Renal pelvis (tissue), 4 donors: ENCODE measurements around the gene THAP4. TPM values are rescaled to one million over a fixed set of nuclear protein-coding genes. Genes with fewer than 3 reads are reported as not detected.
"Not testable (repeated sequence)": the region's sequence is repeated elsewhere in the genome, so short reads cannot be mapped to it uniquely, and the experiment has no call there.

Experiments
- DNase-seq: peaks from one replicate; pipeline ENCODE4 v3.0.0-alpha.2; 2013
- polyA plus RNA-seq, 3 donors: library from polyadenylated mRNA; unstranded; fragments of 120-200 nt; gene quantifications; one replicate each; pipeline ENCODE4 v1.2.1, GENCODE V29; 2013; ENCODE audit not compliant: insufficient read length in 3 of 3

THAP4 gene
- polyA plus RNA-seq, 3 donors, result 59.2 to 74.3 (median 68.4) TPM

GRCh38 chr2:241567266-241567665, 69.7 kb downstream of the THAP4 start:
- DNase-seq, result not testable (repeated sequence)

DNA sequence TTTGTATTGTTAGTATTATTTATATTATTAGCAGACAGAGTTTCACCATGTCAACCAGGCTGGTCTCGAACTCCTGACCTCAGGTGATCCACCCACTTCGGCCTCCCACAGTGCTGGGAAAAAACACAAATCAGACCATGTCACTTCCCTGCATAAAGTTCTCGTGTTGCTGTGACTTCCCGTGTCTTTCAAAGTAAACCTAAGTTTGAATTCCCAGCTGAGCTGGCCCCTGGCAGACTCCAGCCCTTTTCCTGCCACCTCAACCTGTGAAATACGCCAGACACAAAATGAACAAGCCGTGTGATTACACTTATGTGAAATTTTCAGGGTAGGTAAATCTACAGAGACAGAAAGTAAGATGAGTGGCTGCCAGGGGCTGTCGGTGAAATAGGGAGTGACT, 70.5 kb downstream of the THAP4 start:
- DNase-seq, result no peak

DNA sequence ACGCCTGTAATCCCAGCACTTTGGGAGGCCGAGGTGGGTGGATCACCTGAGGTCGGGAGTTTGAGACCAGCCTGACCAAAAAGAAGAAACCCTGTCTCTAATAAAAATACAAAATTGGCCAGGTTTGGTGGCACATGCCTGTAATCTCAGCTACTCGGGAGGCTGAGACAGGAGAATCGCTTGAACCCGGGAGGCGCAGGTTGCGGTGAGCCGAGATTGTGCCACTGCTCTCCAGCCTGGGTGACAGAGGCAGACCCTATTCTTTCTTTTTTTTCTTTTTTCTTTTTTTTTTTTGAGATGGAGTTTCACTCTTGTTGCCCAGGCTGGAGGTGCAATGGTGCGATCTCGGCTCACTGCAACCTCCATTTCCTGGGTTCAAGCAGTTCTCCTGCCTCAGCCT, 70.9 kb downstream of the THAP4 start:
- DNase-seq, result not testable (repeated sequence)

DNA sequence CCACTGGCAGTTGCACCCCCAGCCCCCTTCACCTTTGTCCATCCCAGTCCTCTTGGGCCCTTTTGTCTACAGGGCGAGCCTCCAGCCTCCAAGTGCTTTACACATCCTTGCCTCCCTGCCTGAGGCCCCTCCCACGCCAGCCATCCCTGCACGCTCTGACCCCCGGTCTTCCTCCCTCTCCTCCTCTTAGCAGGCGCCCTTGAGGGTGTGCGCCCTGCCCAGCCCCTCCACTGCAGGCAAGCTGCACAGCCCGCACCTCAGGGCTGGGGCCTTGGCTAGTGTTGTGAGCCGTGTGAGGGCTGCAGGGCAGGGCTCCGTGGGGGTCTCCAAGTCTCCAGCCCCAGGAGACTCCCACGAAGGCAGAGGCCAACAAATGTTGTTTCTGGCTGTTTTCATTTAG, 71.5 kb downstream of the THAP4 start:
- DNase-seq, result no peak

DNA sequence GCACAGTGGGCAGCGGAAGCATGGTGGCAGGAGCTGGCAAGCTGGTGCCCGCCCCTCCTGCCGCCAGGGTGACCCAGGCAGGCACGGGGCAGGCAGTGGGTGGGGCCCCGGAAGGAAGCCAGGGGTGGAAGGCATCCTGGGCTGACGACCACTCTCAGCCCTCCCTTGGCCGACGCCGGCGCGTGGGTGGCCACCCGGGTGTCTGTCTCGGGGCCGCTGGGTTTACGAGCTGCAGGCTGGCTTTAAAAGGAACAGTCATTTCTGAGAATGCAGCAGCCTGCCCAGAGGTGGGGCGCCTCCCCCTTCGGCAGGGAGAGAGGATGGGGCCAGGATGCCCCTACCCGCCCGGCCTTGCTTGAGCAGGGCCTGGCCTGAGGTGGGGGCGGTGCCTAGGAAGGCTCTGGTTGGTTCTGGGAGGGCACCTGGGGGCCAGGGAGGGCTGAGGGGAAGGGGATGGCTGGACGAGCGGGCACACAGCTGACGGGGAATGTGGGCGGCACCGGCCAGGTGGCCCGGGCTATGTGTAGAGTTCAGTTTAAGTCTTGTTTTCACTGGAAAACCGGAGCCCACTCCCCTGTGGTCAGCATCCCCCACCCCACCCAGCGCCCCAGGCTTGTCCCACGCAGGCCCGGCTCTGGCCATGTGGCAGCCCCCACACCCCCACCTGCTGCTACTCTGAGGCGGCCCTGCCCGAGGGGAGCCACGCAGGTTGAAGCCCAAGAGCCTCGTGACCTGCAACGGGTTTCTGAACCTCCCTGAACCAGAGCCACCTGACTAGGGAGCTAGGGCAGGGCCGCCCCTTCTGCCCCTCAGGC, 72.2 kb downstream of the THAP4 start:
- no peak for DNase-seq

DNA sequence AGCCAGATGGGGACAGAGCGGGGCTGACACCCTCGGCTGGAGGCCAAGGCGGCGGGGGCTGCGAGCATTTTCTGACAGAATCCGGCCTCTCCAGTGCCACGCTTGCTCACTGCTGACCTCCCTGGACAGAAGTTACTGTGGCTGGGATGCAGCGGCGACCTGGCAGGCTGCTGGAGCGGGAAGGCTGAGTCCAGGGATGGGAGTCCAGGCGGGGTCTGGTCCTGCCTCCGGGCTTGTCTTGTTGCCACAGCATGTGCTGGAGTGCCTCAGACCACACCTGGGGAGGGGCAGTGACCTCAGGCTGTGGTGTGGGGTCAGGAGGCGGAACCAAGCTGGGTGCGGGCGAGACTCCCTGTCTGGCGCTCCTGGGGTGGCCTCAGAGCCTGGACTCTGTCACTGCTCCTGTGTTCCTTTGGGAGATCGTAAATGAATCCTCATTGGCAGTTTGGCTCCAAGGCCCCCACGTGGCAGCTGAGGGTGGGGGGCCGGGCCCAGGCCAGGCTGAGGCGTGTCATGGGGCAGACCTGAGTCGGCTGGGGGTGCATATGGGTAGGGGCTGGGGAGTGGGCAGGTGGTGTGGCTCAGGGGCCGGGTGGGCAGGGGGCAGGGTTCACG, 72.9 kb downstream of the THAP4 start:
- DNase-seq, result no peak

- DNase-seq, result no peak
Measured at GRCh38 chr2:241563571-241563980, 73.4 kb downstream of the THAP4 start.

- no peak for DNase-seq
Measured at GRCh38 chr2:241563031-241563507, 73.9 kb downstream of the THAP4 start.

DNA sequence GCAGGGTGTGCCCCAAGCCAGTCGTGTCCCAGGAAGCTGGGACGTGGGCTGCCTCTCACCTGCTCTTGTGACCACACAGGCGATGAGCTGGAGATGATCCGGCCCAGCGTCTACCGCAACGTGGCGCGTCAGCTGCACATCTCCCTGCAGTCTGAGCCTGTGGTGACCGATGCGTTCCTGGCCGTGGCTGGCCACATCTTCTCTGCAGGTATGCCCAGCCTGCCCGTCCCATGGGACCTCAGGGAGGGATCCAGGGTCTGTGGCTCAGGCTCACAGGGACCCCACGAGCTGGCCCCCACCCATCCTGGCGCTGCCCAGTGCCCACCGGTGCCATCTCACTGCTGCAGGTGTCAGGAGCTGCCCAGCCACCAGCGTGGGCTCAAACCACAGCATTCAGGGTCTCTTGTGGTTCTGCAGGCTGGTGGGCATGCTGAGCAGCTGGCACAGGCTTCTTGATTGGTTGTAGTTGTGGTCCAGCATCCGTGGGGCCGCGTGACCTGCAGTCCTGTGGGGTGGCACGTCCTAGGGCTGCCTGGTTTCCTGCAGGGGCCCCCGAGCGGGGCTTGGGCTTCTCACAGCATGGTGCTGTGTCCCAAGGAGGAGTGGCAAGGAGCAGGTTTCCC, 74.6 kb downstream of the THAP4 start:
- DNase-seq, result no peak

DNA sequence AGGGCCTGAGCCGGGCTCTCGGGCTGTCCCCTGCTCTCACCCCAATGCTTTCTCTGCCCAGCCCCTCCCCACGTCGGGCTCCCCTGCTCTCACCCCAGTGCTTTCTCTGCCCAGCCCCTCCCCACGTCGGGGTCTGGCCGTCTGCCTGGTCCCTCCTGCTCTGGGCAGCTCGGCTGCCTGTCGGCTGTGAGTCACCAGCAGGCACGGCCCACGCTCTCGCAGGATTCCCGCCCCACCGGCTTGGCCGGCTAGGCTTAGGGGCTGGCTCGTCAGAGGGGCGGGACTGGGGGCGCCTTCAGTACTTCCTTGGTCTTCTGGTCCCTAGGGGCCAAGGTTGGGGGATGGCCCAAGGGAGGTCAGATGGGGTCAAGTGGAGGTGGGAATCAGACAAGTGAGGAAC, 75.1 kb downstream of the THAP4 start:
- no peak for DNase-seq

GRCh38 chr2:241560883-241561474, 76.0 kb downstream of the THAP4 start:
- DNase-seq, result no peak

DNA sequence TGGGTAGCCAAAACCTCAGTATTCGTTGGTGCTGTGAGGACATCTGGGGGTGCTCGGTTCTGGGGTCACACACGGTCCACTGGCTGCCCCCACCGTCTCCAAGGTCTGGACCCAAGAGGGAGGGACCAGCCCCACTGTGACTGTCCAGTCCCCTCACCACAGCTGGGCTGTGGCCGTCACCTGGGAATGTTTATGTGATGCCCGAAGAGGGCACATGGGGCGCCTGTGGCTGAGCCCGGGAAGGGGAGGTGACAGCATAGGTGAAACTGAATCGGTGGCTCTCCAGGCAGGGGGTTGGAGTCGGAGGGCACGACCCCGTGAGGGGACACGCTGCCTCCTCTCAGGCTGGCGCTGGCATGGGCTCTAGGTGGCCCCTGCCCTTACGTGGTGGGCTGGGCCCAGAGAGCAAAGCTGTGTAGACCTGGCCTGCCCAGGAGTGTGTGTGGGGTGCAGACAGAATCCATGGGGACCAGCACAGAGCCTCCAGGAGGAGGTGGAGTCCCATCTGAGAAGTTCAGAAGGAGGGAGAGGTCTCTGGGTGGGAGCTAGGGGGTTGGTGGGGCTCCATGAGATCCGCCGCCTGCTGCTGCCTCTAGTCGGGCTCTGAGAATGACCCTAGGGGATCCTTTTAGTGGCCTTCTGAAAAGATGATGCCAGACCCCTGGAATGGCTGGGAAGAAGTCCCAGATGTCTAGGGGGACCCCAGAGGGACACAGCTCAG, 76.6 kb downstream of the THAP4 start:
- no peak for DNase-seq

DNA sequence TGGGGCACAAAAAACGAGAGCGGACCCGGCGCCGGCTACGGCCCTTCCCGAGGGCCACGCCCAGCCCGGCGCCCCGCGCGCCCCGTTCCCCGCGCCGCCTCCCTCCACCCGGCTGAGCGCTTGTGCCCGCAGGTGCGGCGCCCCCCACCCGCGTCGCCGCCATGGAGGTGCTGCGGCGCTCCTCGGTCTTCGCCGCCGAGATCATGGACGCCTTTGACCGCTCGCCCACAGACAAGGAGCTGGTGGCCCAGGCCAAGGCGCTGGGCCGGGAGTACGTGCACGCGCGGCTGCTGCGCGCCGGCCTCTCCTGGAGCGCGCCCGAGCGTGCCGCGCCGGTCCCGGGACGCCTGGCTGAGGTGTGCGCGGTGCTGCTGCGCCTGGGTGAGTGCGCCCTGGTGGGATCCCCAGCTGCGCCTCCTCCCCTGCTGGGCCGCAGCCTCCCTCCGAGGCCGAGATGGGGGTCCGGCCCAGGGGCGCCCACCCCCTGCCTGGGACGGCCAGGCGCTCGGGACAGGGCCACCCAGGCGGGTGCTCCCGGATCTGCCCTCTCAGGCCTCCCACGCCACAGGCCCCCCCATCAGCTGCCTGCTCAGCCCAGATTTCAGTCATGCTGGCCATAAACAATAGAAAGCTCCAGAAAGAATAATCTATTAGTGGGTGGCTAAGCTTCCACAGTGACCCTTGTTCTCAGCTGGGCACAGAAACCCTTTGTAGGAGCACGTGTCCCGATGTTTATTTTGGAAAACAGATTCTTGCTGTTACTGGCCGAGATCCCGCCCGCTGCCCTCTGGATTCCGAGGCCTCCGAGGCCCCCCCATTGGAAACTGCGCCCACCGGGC, 77.4 kb downstream of the THAP4 start:
- DNase-seq, result no peak

- DNase-seq, result no peak
Measured at GRCh38 chr2:241558532-241559322, 78.2 kb downstream of the THAP4 start, which contains the start of gene BOK. BOK (plus strand) TSS chr2:241558745; CDS start chr2:241559484, 739 bp downstream.

GRCh38 chr2:241556746-241557145, 80.2 kb downstream of the THAP4 start:
- no peak for DNase-seq

GRCh38 chr2:241555711-241556110, 81.2 kb downstream of the THAP4 start:
- DNase-seq, result no peak

- DNase-seq, result no peak
Measured at GRCh38 chr2:241554610-241555322, 82.2 kb downstream of the THAP4 start.

DNA sequence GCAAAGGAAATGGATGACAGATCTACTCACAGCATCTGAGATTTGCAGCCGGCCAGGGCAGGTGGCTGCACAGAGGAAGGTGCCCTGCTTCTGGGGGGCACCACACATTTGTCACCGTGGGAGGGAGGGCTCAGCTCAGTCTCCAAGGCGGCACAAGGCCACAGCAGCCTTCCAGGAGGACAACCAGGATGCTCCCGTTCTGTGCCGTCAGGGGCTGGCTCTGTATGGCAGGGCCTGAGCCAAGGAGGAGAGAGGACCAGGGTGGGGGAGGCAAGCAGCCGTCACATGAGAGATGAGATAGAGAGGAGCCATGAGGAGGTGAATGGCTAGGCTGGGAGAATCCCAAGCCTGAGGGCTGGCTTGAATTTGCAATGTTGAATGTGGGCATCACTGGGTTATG, 83.0 kb downstream of the THAP4 start:
- no peak for DNase-seq

DNA sequence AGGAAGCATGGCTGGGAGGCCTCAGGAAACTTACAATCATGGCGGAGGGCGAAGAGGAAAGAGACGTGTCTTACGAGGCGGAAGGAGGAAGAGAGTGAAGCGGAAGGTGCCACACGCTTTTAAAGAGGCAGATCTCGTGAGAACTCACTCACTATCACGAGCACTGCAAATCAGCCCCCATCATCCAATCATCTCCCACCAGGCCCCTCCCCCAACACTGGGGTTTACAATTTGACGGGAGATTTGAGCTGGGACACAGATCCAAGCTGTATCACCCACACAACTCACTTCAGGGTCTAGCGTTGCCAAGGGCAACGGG, 83.5 kb downstream of the THAP4 start:
- no peak for DNase-seq
